Heart right ventricle (tissue), 16 donors: Measurements from ENCODE around the gene PEX14. TPM values are rescaled to one million over a fixed set of nuclear protein-coding genes. Genes with fewer than 3 reads are reported as not detected.

Source experiments
- ATAC-seq, 8 donors: fragments of 200-7000 bp; cut with Tn5 transposase; one replicate each; pipeline ENCODE4 v1.9.1; 2020; ENCODE audit warnings: mild to moderate bottlenecking in 8 of 8, moderate library complexity in 8 of 8, moderate number of reproducible peaks in 1 of 8
- DNase-seq, 2 donors: peaks; one replicate each; pipeline ENCODE4 v3.0.0-alpha.2; 2020
- H3K27ac ChIP-seq, 10 donors: fragments of 200-600 bp; sonication (generic) in 2 of 10; one replicate each; pipeline versions ENCODE4 v1.5.0 to v1.8.0; 2020 to 2022; ENCODE audit warnings: mild to moderate bottlenecking in 3 of 10
- H3K27me3 ChIP-seq, 7 donors: fragments of 200-600 bp; one replicate each; pipeline ENCODE4 v1.8.0; 2021 to 2022; ENCODE audit warnings: mild to moderate bottlenecking in 2 of 7
- H3K36me3 ChIP-seq, 9 donors: fragments of 200-600 bp; sonication (generic) in 1 of 9; one replicate each; pipeline versions ENCODE4 v1.5.0 to v1.8.0; 2020 to 2022; ENCODE audit warnings: mild to moderate bottlenecking in 2 of 9
- H3K4me1 ChIP-seq, 9 donors: fragments of 200-600 bp; sonication (generic) in 1 of 9; one replicate each; pipeline versions ENCODE4 v1.5.0 to v1.8.0; 2020 to 2022; ENCODE audit warnings: mild to moderate bottlenecking in 4 of 9
- H3K4me3 ChIP-seq, 10 donors: fragments of 200-600 bp; sonication (generic) in 2 of 10; one replicate each; pipeline versions ENCODE4 v1.5.0 to v1.8.0; 2020 to 2022; ENCODE audit warnings: mild to moderate bottlenecking in 7 of 10, moderate library complexity in 2 of 10
- H3K9me3 ChIP-seq, 11 donors: fragments of 200-600 bp in 10 of 11; sonication (generic) in 2 of 11; one replicate each; pipeline versions ENCODE4 v1.5.0 to v1.8.0; 2013 to 2022; ENCODE audit warnings: mild to moderate bottlenecking in 2 of 11, control low read depth in 1 of 11, moderate library complexity in 1 of 11
- CTCF ChIP-seq, 9 donors: fragments of 200-600 bp; sonication (generic) in 2 of 9; IDR thresholded peaks; one replicate each; pipeline versions ENCODE4 v1.5.0 to v1.8.0; 2021 to 2022; ENCODE audit warnings: antibody characterized with exemption in 9 of 9, mild to moderate bottlenecking in 5 of 9, moderate library complexity in 1 of 9
- WGBS, 2 donors: extraction: QIAGEN DNeasy Blood & Tissue Kit; methylation state at CpG; one replicate each; pipeline ENCODE4 v1.1.7; 2013; ENCODE audit warnings: inconsistent platforms in 1 of 2; 5-methylcytosine and 5-hydroxymethylcytosine counted together
- intact Hi-C, 10 donors: fragments of 100-400 bp; cut with DNase I; formaldehyde crosslinking; loops; one replicate each; pipeline versions ENCODE4 v1.11.1 to v1.14.2; 2022
- polyA plus RNA-seq, 2 donors: library from polyadenylated mRNA; stranded (reverse); fragments of 200-250 nt; gene quantifications; one replicate each; pipeline ENCODE4 v1.2.3, GENCODE V29; 2013
- total RNA-seq, 10 donors: library from RNA; stranded (reverse); fragmentation: NEBNext Ultra II Directional in 3 of 10; extraction: Animal tissue kit (Norgen Biotek cat#: 25700) in 3 of 10; gene quantifications; one replicate each; pipeline versions ENCODE4 v1.2.1 to v1.2.4, GENCODE V29; 2021 to 2023
- donor health status: Arrhythmogenic right ventricular cardiomyopathy.
- donor health status: ischemic (EF 13 %, LVEDD 7.1; RV severe dilation, severe dysfunction).
- donor health status: healthy with polysubstance abuse.
- donor health status: DM: no; HTN: yes; CAD: no.
- donor health status: DM: no; HTN: no; CAD: no.
- donor health status: ischemic (EF 25% LVEDD 6.9; RV normal size, moderate dysfunction).
- donor health status: ischemic (EF 25% LVEDD 5.7; RV mildly dilated, moderate dysfunction).
- donor health status: healthy.
- donor health status: DM: yes; HTN: yes; CAD: no.
- donor health status: Ischemic cardiomyopathy.
- donor health status: ischemic (EF 35%, LVEDD 5.7; RV mildly dilated, moderate dysfunction).
- donor health status: nonischemic (EF 11% LVEDD 7.7; RV severe dilation, severe dysfunction).
- donor health status: DM: yes; HTN: yes; CAD: no.
- donor health status: PGD.
- donor health status: ischemic (EF 29% LVEDD 5.4; RV normal size, mild dysfunction).
- donor health status: nonischemic (EF 23%, LVEDD 6.1; RV moderate dilation, normal function).

The PEX14 gene
- total and polyA plus RNA-seq, 12 donors, result 17.1 to 31.9 (median 21.1) TPM

- Histone ChIP-seq H3K9me3 (no peaks in the 10 kb centered on the region), H3K27me3 (no peaks in the 10 kb centered on the region), H3K27ac (peak overlapping the region in 1 of 10 donors; percentile 5), H3K4me3 (no peak overlapping the region), H3K36me3 (peaks cover 0 to 2% (median 0%) of the 10 kb centered on the region in 9 donors), H3K4me1 (peaks cover 16 to 97% (median 69%) of the 10 kb centered on the region in 9 donors)
- DNase-seq, result no peak
- intact Hi-C loops, result loop anchor here in 1 of 10 donors (10.0 kb wide), 1 partner anchor 195 kb away; no protein-coding TSS in a partner anchor
- ATAC-seq, result no peak
- no peak for TF ChIP-seq CTCF (IDR thresholded peaks at IDR 0.05)
- WGBS, 2 donors, result 83 to 88% methylated on average over 10 of the region's 10 CpGs
These were observed 195.4 kb downstream of the PEX14 start for GRCh38 chr1:10670190-10670589.

- no peak for TF ChIP-seq CTCF (IDR thresholded peaks at IDR 0.05)
- Histone ChIP-seq H3K36me3 (no peaks in the 10 kb centered on the region), H3K4me3 (no peak overlapping the region), H3K27ac (peak overlapping the region in 3 of 10 donors; percentile 4 to 53 (median 14)), H3K9me3 (no peaks in the 10 kb centered on the region), H3K27me3 (no peaks in the 10 kb centered on the region), H3K4me1 (peaks cover 16 to 99% (median 71%) of the 10 kb centered on the region in 9 donors)
- intact Hi-C loops, result loop anchor here in 1 of 10 donors (10.0 kb wide), 1 partner anchor 194 kb away; no protein-coding TSS in a partner anchor
- WGBS, 2 donors, result 72 to 75% methylated on average over 18 of the region's 18 CpGs
- ATAC-seq, result no peak
- DNase-seq, result no peak
These were observed 196.3 kb downstream of the PEX14 start for GRCh38 chr1:10671090-10671489.

- Histone ChIP-seq H3K4me3 (no peak overlapping the region), H3K27me3 (no peaks in the 10 kb centered on the region), H3K9me3 (no peaks in the 10 kb centered on the region), H3K36me3 (no peaks in the 10 kb centered on the region), H3K4me1 (peaks cover 16 to 99% (median 71%) of the 10 kb centered on the region in 9 donors), H3K27ac (peak overlapping the region in 4 of 10 donors; percentile 4 to 53 (median 10))
- no peak for TF ChIP-seq CTCF (IDR thresholded peaks at IDR 0.05)
- intact Hi-C loops, result loop anchor here in 1 of 10 donors (10.0 kb wide), 1 partner anchor 193 kb away; no protein-coding TSS in a partner anchor
- DNase-seq (no peak), ATAC-seq (peak in 5 of 8 donors; percentile 2 to 39 (median 27))
- WGBS, 2 donors, result 67 to 72% methylated on average over 26 to 27 of the region's 27 CpGs
These were observed 197.0 kb downstream of the PEX14 start for GRCh38 chr1:10671622-10672342.

GRCh38 chr1:10672343-10673050 is 197.7 kb downstream of the PEX14 start:
- H3K27me3 ChIP-seq, result no peaks in the 10 kb centered on the region
- no peak for TF ChIP-seq CTCF (IDR thresholded peaks at IDR 0.05)
- H3K9me3 ChIP-seq, result no peaks in the 10 kb centered on the region
- peak overlapping the region in 2 of 10 donors; percentile 5 to 53 for H3K27ac ChIP-seq
- WGBS, 2 donors, result 85 to 86% methylated on average over 35 of the region's 35 CpGs
- ATAC-seq (no peak), DNase-seq (no peak)
- H3K4me1 ChIP-seq, result peaks cover 16 to 99% (median 73%) of the 10 kb centered on the region in 9 donors
- intact Hi-C loops, result loop anchor here in 1 of 10 donors (10.0 kb wide), 1 partner anchor 192 kb away; no protein-coding TSS in a partner anchor
- H3K4me3 ChIP-seq, result no peak overlapping the region
- H3K36me3 ChIP-seq, result no peaks in the 10 kb centered on the region
